Pancreas (tissue), 10 donors: Measurements from ENCODE around the gene KIAA1671. TPM values are rescaled to one million over a fixed set of nuclear protein-coding genes. Genes with fewer than 3 reads are reported as not detected.
A peak's percentile ranks its signal among the peaks of the same experiment; 100 is the strongest.
"Not testable (repeated sequence)": the region's sequence is repeated elsewhere in the genome, so short reads cannot be mapped to it uniquely, and the experiment has no call there.

Experiments used
- ATAC-seq, 4 donors: fragments of 200-7000 bp; cut with Tn5 transposase; one replicate each; pipeline versions ENCODE4 v1.8.0 to v1.9.1; 2020; ENCODE audit warnings: mild to moderate bottlenecking in 4 of 4, moderate library complexity in 4 of 4
- DNase-seq, 6 donors: peaks; one replicate each; pipeline ENCODE4 v3.0.0-alpha.2; 2020
- FAIRE-seq: peaks from 2 replicates; lab custom pipeline; 2012; peaks lifted over from hg19 to GRCh38; lab: Jason Lieb, UNC
- H3K27ac ChIP-seq, 4 donors: fragments of 200-600 bp; sonication (generic); 1 replicate in 3 of 4; 2 replicates in 1 of 4; pipeline versions ENCODE4 v1.5.0 to v1.8.0; 2020
- H3K27me3 ChIP-seq, 4 donors: fragments of 200-600 bp; one replicate each; pipeline ENCODE4 v1.8.0; 2021
- H3K36me3 ChIP-seq, 3 donors: fragments of 200-600 bp; sonication (generic) in 1 of 3; one replicate each; pipeline versions ENCODE4 v1.5.0 to v1.8.0; 2020 to 2021
- H3K4me1 ChIP-seq, 3 donors: fragments of 200-600 bp; one replicate each; pipeline ENCODE4 v1.8.0; 2021
- H3K4me3 ChIP-seq, 4 donors: fragments of 200-600 bp; sonication (generic) in 2 of 4; one replicate each; pipeline versions ENCODE4 v1.5.0 to v1.8.0; 2020 to 2021
- H3K9me3 ChIP-seq, 4 donors: fragments of 200-600 bp; one replicate each; pipeline ENCODE4 v1.8.0; 2021
- WGBS, 2 donors: extraction: QIAGEN DNeasy Blood & Tissue Kit; methylation state at CpG; one replicate each; pipeline ENCODE4 v1.1.7; 2013; 5-methylcytosine and 5-hydroxymethylcytosine counted together
- intact Hi-C, 3 donors: fragments of 100-400 bp; cut with DNase I; formaldehyde crosslinking; loops; one replicate each; pipeline versions ENCODE4 v1.11.1 to v1.14.2; 2022
- polyA plus RNA-seq, 2 donors: library from polyadenylated mRNA; stranded (reverse); fragments of 200-250 nt; gene quantifications; one replicate each; pipeline ENCODE4 v1.2.3, GENCODE V29; 2013
- total RNA-seq, 6 donors: library from RNA; stranded (reverse); fragmentation: NEBNext Ultra II Directional in 4 of 6; extraction: Animal tissue kit (Norgen Biotek cat#: 25700) in 4 of 6; gene quantifications; one replicate each; pipeline versions ENCODE4 v1.2.1 to v1.2.4, GENCODE V29; 2021 to 2023
- TF ChIP-seq, protein P1 (sequence below), 4 donors: fragments of 200-600 bp; sonication (generic) in 3 of 4; IDR thresholded peaks; one replicate each; pipeline versions ENCODE4 v1.5.0 to v1.8.0; 2021; ENCODE audit warnings: antibody characterized with exemption in 4 of 4
- donor health status: healthy with polysubstance abuse.
- donor health status: DM: no; HTN: no; CAD: no; lungs with moderate emphysema.
- donor health status: DM: no; HTN: no; CAD: no.
- donor health status: control.
- donor health status: control.
- donor health status: Bipolar disorder and iron deficiency.
- donor health status: DM: yes; HTN: yes; CAD: no.
- donor health status: DM: no; HTN: no; CAD: no.
- donor health status: DM: no; HTN: no; CAD: no.
- donor health status: DM: yes; HTN: yes; CAD: no.

The KIAA1671 gene
- total and polyA plus RNA-seq, 8 donors = 8.3 to 28.8 (median 19.0) TPM

DNA sequence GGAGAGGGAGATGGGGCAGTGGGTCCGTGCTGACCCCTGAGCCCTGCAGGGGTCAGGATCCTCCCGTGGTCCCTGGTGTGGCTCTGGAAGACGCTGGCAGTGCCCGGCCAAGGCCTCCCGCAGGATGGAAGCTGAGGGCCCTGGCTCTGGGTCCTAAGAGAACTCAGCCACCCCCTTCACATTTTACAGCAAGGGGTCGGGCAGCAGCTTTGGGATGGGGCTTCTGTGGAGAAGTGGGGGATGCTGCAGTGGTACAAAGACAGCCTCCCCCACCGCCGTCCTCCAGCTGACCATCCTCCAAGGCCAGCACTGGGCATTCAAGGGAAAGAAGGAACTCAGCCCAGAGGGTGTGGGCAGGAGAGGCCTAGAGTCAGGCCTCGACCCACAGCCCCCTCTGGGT is 225.4 kb downstream of the KIAA1671 start:
- no peak for DNase-seq
- intact Hi-C loops = no loop called here
- no peak overlapping the region for H3K4me3 ChIP-seq
- H3K27me3 ChIP-seq = no peaks in the 10 kb centered on the region
- H3K36me3 ChIP-seq = peaks cover 0 to 54% (median 13%) of the 10 kb centered on the region in 3 donors
- no peak overlapping the region for H3K27ac ChIP-seq
- H3K9me3 ChIP-seq = no peaks in the 10 kb centered on the region
- 90 to 95% methylated on average over 9 of the region's 9 CpGs for WGBS, 2 donors
- TF ChIP-seq, protein P1, sequence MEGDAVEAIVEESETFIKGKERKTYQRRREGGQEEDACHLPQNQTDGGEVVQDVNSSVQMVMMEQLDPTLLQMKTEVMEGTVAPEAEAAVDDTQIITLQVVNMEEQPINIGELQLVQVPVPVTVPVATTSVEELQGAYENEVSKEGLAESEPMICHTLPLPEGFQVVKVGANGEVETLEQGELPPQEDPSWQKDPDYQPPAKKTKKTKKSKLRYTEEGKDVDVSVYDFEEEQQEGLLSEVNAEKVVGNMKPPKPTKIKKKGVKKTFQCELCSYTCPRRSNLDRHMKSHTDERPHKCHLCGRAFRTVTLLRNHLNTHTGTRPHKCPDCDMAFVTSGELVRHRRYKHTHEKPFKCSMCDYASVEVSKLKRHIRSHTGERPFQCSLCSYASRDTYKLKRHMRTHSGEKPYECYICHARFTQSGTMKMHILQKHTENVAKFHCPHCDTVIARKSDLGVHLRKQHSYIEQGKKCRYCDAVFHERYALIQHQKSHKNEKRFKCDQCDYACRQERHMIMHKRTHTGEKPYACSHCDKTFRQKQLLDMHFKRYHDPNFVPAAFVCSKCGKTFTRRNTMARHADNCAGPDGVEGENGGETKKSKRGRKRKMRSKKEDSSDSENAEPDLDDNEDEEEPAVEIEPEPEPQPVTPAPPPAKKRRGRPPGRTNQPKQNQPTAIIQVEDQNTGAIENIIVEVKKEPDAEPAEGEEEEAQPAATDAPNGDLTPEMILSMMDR (IDR thresholded peaks at IDR 0.05) = no peak
- no peak for FAIRE-seq
- H3K4me1 ChIP-seq = no peaks in the 10 kb centered on the region
- ATAC-seq = no peak

DNA sequence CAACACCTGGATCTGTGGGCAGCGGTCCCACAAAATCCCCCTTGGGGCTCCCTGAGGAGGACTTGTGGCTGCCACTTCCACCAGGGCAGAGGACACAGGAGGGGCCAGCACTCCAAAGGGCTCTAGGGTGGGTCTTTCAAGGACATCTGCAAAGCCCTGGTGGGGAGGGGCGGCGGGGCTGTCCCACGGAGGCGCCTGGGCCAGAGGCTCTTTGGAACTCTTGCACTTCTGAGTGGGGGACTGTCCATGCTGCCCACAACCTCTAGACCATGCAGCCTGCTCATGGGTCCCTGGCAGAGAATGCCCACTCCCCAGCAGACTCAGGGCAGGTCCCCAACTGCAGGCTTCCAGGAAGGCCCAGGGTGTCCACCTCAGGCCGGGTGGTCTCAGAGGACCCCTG is 225.8 kb downstream of the KIAA1671 start:
- ATAC-seq = peak in 3 of 4 donors; percentile 24 to 48 (median 45)
- H3K36me3 ChIP-seq = peaks cover 0 to 54% (median 13%) of the 10 kb centered on the region in 3 donors
- H3K27ac ChIP-seq, FAIRE-seq, intact Hi-C loops, H3K4me1 ChIP-seq, H3K4me3 ChIP-seq, H3K9me3 ChIP-seq, H3K27me3 ChIP-seq: not testable (repeated sequence)
- DNase-seq = peak in 2 of 6 donors; percentile 29 to 84
- WGBS, 2 donors = 92 to 96% methylated on average over 6 of the region's 6 CpGs

DNA sequence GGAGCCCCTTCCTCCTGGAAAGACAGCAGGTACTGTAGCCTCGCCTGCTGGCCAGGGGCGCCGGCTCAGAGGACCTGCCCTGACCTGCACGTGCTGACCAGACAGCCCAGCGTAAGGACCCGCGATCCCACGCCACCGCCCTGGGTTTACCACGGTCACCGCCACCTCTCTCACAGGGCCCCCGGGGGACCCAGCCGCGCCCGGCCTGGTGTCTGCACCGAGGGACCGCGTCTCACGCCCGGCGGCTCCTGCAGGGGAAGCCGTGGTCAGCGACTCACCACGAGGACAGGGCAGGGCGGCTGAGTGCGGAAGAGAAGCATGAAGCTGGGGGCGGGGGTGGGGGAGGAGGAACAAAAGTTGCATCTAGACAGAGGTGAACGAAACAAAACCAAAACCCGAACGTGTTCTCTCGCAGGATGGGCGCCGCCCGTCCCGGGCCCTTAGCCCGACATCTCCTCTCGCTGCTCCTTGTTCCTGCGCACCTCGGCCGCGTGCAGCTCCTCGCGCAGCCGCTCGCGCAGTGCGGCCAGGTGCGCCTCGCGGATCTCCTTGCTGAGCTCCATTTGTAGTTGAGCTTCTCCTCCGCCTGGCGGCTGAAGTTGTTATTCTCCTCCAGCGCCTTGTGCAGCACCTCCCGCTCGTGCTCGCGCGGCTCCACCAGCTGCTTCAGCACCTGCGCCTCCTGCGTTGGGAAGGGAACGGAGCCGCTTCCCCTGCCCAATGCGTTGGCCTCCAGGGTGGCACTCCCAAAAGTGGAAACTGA is 226.5 kb downstream of the KIAA1671 start:
- intact Hi-C loops, H3K4me1 ChIP-seq, H3K4me3 ChIP-seq, H3K27ac ChIP-seq, FAIRE-seq, H3K27me3 ChIP-seq, H3K9me3 ChIP-seq: not testable (repeated sequence)
- ATAC-seq (peak; percentile 28 to 63 (median 39)), DNase-seq (peak in 2 of 6 donors; percentile 31 to 36)
- H3K36me3 ChIP-seq = peaks cover 0 to 49% (median 13%) of the 10 kb centered on the region in 3 donors
- 92 to 93% methylated on average over 36 to 49 of the region's 63 CpGs for WGBS, 2 donors

DNA sequence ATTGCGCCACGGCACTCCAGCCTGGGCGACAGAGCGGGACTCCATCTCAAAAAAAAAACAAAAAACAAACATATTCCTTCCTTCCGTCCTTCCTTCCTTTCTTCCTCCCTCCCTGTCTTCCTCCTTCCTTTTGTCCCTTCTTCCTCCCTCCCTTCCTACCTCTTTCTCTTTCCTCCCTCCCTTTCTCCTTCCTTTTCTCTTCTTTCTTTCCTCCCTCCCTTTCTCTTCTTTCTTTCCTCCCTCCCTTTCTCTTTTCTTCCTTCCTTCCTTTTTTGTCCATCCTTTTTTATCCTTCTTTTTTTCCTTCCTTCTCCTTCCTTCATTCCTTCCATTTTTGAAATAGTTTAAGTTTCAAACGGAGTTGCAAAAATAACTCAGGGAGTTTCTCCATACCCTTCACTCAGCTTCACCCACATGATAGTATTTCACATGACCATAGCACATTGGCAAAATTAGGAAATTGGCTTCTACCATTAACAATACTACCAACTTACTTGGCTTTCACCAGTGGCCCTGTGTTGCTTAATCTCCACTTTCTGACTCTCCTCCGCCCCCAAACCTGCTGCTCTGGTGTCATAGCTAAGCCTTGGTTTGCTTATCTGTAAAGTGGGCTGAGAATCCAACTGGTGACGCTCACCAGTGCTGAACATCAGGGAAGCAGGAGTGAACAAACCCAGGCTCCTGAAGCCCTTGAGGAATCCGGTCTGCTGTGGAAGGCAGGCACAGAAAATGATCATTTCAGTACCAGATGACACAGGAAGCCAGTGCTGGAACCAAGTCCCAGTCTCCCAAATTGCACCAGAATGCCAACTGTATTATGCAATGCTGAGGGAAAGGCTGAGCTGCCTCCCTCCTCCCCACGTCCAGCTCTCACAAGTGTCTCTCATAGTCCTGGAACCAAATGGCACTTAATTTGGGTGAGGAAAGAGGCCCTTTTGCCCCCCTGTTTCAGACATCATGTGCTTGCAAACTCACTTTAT is 229.9 kb downstream of the KIAA1671 start:
- ATAC-seq = peak in 1 of 4 donors; percentile 16
- H3K27ac ChIP-seq = no peak overlapping the region
- FAIRE-seq = no peak

DNA sequence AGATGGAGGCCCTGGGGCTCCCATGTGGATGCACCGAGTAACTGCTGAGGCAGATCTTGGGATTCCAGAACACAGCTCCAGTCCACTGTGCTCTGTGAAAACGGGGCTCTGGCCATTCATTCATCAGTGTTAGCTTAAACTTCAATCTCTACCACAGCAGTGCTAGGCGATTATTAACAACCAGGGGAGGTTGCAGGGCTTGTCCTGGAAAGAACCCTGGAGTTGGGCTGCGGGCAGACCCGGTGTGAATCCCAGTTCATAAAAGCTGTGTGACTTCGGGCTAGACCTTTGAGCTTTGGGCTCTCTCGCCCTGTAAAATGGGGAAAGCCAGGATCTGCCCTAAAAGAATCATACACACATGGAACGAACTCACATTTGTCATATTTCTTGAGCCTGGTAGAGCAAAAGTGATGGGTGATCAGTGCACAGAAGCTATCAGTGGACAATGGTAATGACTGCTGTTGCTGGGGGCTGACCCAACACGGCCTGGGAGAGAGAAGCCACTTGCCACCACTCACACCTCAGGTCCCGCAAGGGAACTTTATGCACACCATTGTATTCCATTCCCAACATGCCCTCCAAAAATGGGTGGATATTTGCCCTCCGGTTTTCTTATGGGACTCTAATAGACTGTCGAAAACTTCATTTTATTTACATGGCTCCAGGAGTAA is 231.6 kb downstream of the KIAA1671 start:
- Histone ChIP-seq H3K36me3 (peaks cover 0 to 37% (median 6%) of the 10 kb centered on the region in 3 donors), H3K4me1 (no peaks in the 10 kb centered on the region), H3K9me3 (no peaks in the 10 kb centered on the region), H3K27me3 (no peaks in the 10 kb centered on the region), H3K27ac (no peak overlapping the region), H3K4me3 (no peak overlapping the region)
- TF ChIP-seq, protein P1 (IDR thresholded peaks at IDR 0.05) = no peak
- ATAC-seq = no peak
- intact Hi-C loops = no loop called here
- 81 to 82% methylated on average over 12 of the region's 12 CpGs for WGBS, 2 donors
- no peak for DNase-seq
- FAIRE-seq = no peak

More for the DNA sequence above, 229.9 kb downstream of the KIAA1671 start:
- Histone ChIP-seq H3K4me1 (no peaks in the 10 kb centered on the region), H3K36me3 (peaks cover 0 to 45% (median 6%) of the 10 kb centered on the region in 3 donors), H3K4me3 (no peak overlapping the region), H3K9me3 (no peaks in the 10 kb centered on the region), H3K27me3 (no peaks in the 10 kb centered on the region)
- DNase-seq = no peak
- intact Hi-C loops = no loop called here
- WGBS, 2 donors = 85% methylated on average over 9 to 10 of the region's 10 CpGs
- TF ChIP-seq, protein P1 (IDR thresholded peaks at IDR 0.05) = no peak
